HL-60/S4 treated with retinoic acid at 250 ng/mL for 4 days and 3 days (cell line): ENCODE measurements around the gene IFFO2.
"Not testable (repeated sequence)": the region's sequence is repeated elsewhere in the genome, so short reads cannot be mapped to it uniquely, and the experiment has no call there.

Source experiments
- in situ Hi-C: fragments of 300-500 bp; cut with MboI; formaldehyde crosslinking; loops from 2 replicates; pipeline ENCODE4 v1.7.0; 2022; ENCODE audit warnings: low sequenced_read_pairs

Gene IFFO2

GRCh38 chr1:18880585-18880984 lies 75.9 kb downstream of the IFFO2 start:
- in situ Hi-C loops, result loop anchor here (25.0 kb wide), 1 partner anchor 782 kb away; the partner anchor contains the start of gene HTR6

- in situ Hi-C loops, result loop anchor here (25.0 kb wide), 1 partner anchor 782 kb away; the partner anchor contains the start of gene HTR6
Measured at GRCh38 chr1:18879791-18880309, 76.6 kb downstream of the IFFO2 start.

- in situ Hi-C loops, result loop anchor here (25.0 kb wide), 1 partner anchor 783 kb away; the partner anchor contains the start of gene HTR6
Measured at GRCh38 chr1:18879215-18879790, 77.2 kb downstream of the IFFO2 start.

GRCh38 chr1:18878538-18879214 lies 77.8 kb downstream of the IFFO2 start:
- in situ Hi-C loops, result loop anchor here (25.0 kb wide), 1 partner anchor 784 kb away; the partner anchor contains the start of gene HTR6

GRCh38 chr1:18877282-18877681 lies 79.2 kb downstream of the IFFO2 start:
- in situ Hi-C loops, result loop anchor here (25.0 kb wide), 1 partner anchor 785 kb away; the partner anchor contains the start of gene HTR6

GRCh38 chr1:18876210-18876609 lies 80.3 kb downstream of the IFFO2 start:
- in situ Hi-C loops, result loop anchor here (25.0 kb wide), 1 partner anchor 786 kb away; the partner anchor contains the start of gene HTR6

- in situ Hi-C loops, result loop anchor here (25.0 kb wide), 1 partner anchor 787 kb away; the partner anchor contains the start of gene HTR6
Measured at GRCh38 chr1:18875796-18876128, 80.7 kb downstream of the IFFO2 start.

GRCh38 chr1:18875107-18875795 lies 81.2 kb downstream of the IFFO2 start:
- in situ Hi-C loops, result loop anchor here (25.0 kb wide), 1 partner anchor 787 kb away; the partner anchor contains the start of gene HTR6

GRCh38 chr1:18874600-18874999 lies 81.9 kb downstream of the IFFO2 start:
- in situ Hi-C loops, result no loop called here

- in situ Hi-C loops, result no loop called here
Measured at GRCh38 chr1:18874036-18874435, 82.4 kb downstream of the IFFO2 start.

- in situ Hi-C loops, result no loop called here
Measured at GRCh38 chr1:18872071-18872611, 84.3 kb downstream of the IFFO2 start.

GRCh38 chr1:18871401-18872070 lies 84.9 kb downstream of the IFFO2 start:
- in situ Hi-C loops, result no loop called here

- in situ Hi-C loops, result no loop called here
Measured at GRCh38 chr1:18870957-18871356, 85.5 kb downstream of the IFFO2 start.

- in situ Hi-C loops, result not testable (repeated sequence)
Measured at GRCh38 chr1:18870595-18870865, 85.9 kb downstream of the IFFO2 start.

GRCh38 chr1:18869847-18870594 lies 86.5 kb downstream of the IFFO2 start:
- in situ Hi-C loops, result no loop called here

- in situ Hi-C loops, result no loop called here
Measured at GRCh38 chr1:18868801-18869424, 87.6 kb downstream of the IFFO2 start.

GRCh38 chr1:18868354-18868753 lies 88.1 kb downstream of the IFFO2 start:
- in situ Hi-C loops, result no loop called here

GRCh38 chr1:18866846-18867245 lies 89.6 kb downstream of the IFFO2 start:
- in situ Hi-C loops, result no loop called here

- in situ Hi-C loops, result no loop called here
Measured at GRCh38 chr1:18866314-18866713, 90.2 kb downstream of the IFFO2 start.

GRCh38 chr1:18865176-18865575 lies 91.3 kb downstream of the IFFO2 start:
- in situ Hi-C loops, result no loop called here
